Activated naive CD4-positive, alpha-beta T cell treated with anti-CD3 and anti-CD28 coated beads, Interleukin-2, amount 50 U/mL, for 16 hours (primary cell): Measurements from ENCODE around the gene PEAR1.
A peak's percentile ranks its signal among the peaks of the same experiment; 100 is the strongest.

ENCODE experiments used
- DNase-seq: peaks from one replicate; pipeline ENCODE4 v3.0.0-alpha.2; 2020

Gene PEAR1

GRCh38 chr1:156893048-156893953 is at the start of gene PEAR1:
Gene PEAR1, plus strand, starts transcription at chr1:156893718. Its CDS starts 10,209 bp downstream, at chr1:156903927.
- no peak for DNase-seq

GRCh38 chr1:156844102-156844501 is 49.4 kb upstream of the PEAR1 start:
- DNase-seq, result no peak

GRCh38 chr1:156844638-156845037 is 48.9 kb upstream of the PEAR1 start:
- no peak for DNase-seq

GRCh38 chr1:156845055-156845952 is 48.2 kb upstream of the PEAR1 start:
- peak; percentile 35 for DNase-seq

GRCh38 chr1:156845953-156846545 is 47.5 kb upstream of the PEAR1 start:
- DNase-seq, result no peak

GRCh38 chr1:156846643-156847042 is 46.9 kb upstream of the PEAR1 start:
- DNase-seq, result no peak

GRCh38 chr1:156847591-156848460 is 45.7 kb upstream of the PEAR1 start:
- no peak for DNase-seq

- DNase-seq, result peak; percentile 48
These were observed 44.9 kb upstream of the PEAR1 start for GRCh38 chr1:156848461-156849150.

GRCh38 chr1:156849151-156849496 is 44.4 kb upstream of the PEAR1 start:
- no peak for DNase-seq

GRCh38 chr1:156851779-156852417 is 41.6 kb upstream of the PEAR1 start:
- no peak for DNase-seq

GRCh38 chr1:156852418-156852874 is 41.1 kb upstream of the PEAR1 start:
- DNase-seq, result no peak

- no peak for DNase-seq
These were observed 39.8 kb upstream of the PEAR1 start for GRCh38 chr1:156853761-156854160.

- DNase-seq, result no peak
These were observed 38.9 kb upstream of the PEAR1 start for GRCh38 chr1:156854634-156855033.

GRCh38 chr1:156856282-156856785 is 37.2 kb upstream of the PEAR1 start:
- no peak for DNase-seq

- DNase-seq, result no peak
These were observed 36.0 kb upstream of the PEAR1 start for GRCh38 chr1:156857532-156857931.

- no peak for DNase-seq
These were observed 35.0 kb upstream of the PEAR1 start for GRCh38 chr1:156858555-156858956.

- no peak for DNase-seq
These were observed 34.5 kb upstream of the PEAR1 start, which contains the start of gene INSRR for GRCh38 chr1:156858959-156859522. Gene INSRR, minus strand, starts transcription at chr1:156859117. Its CDS starts 496 bp downstream, at chr1:156858621.

- no peak for DNase-seq
These were observed 33.9 kb upstream of the PEAR1 start for GRCh38 chr1:156859523-156860112.

- peak; percentile 63 for DNase-seq
These were observed 33.3 kb upstream of the PEAR1 start for GRCh38 chr1:156860113-156860627.
